GM12878 (cell line): ENCODE data around the gene KASH5. TPM values are rescaled to one million over a fixed set of nuclear protein-coding genes. Genes with fewer than 3 reads are reported as not detected.

Source experiments
- ATAC-seq: fragments of 200-7000 bp; cut with Tn5 transposase; 3 replicates; pipeline ENCODE4 v1.9.1; 2020; ENCODE audit warnings: mild to moderate bottlenecking, moderate library complexity
- BruUV-seq: library from RNA; stranded (reverse); fragments of 400-500 nt; replicated peaks from 2 replicates; lab custom pipeline; 2021; lab: Mats Ljungman, UMichigan
- CTCF ChIA-PET: fragments of 300-600 bp; sonication (Branson Sonifier 250); formaldehyde crosslinking; extraction: SDS; loops from one replicate; lab custom pipeline; 2021; ENCODE audit warnings: inconsistent platforms; lab: Yijun Ruan, JAX
- POLR2A ChIA-PET: fragments of 350-600 bp; formaldehyde crosslinking; extraction: SDS; loops from one replicate; lab custom pipeline; 2021; ENCODE audit warnings: inconsistent platforms; lab: Charles Lee
- RAD21 ChIA-PET: fragments of 300-600 bp; sonication (Branson Sonifier 250); formaldehyde crosslinking; loops from one replicate; lab custom pipeline; 2023; ENCODE audit warnings: antibody characterized with exemption; ENCODE audit not compliant: unreplicated experiment; lab: Charles Lee
- SMC1A ChIA-PET: fragments of 300-600 bp; sonication (Branson Sonifier 250); formaldehyde crosslinking; loops from one replicate; lab custom pipeline; 2023; ENCODE audit not compliant: unreplicated experiment, uncharacterized antibody; lab: Charles Lee
- DNase-seq: peaks from one replicate; pipeline ENCODE4 v3.0.0-alpha.2; 2011; ENCODE audit warnings: low read depth, low spot score
- FAIRE-seq: peaks from 3 replicates; lab custom pipeline; 2011; peaks lifted over from hg19 to GRCh38; lab: Jason Lieb, UNC
- H2AFZ ChIP-seq: 2 replicates; pipeline ENCODE4 v1.6.0; 2011; ENCODE audit warnings: low read depth, low read length, control low read depth; ENCODE audit not compliant: control insufficient read depth
- H3K27ac ChIP-seq: 2 replicates; pipeline ENCODE4 v1.5.1; 2011; ENCODE audit warnings: control low read depth; ENCODE audit not compliant: control insufficient read depth, insufficient read depth
- H3K27me3 ChIP-seq, 2 experiments: replicated peaks in 1 of 2; 2 replicates each; pipeline versions ENCODE4 v1.6.0 to v1.6.1; 2011; ENCODE audit warnings: low read length in 1 of 2; ENCODE audit not compliant: control insufficient read depth in 2 of 2, insufficient read depth in 2 of 2
- H3K36me3 ChIP-seq, 2 experiments: 2 replicates each; pipeline ENCODE4 v1.5.1; 2011; ENCODE audit warnings: low read length in 1 of 2; ENCODE audit not compliant: control insufficient read depth in 2 of 2, insufficient read depth in 2 of 2
- H3K4me1 ChIP-seq: 2 replicates; pipeline ENCODE4 v1.6.1; 2011; ENCODE audit warnings: mild to moderate bottlenecking, low read length, moderate library complexity, mixed read lengths; ENCODE audit not compliant: control insufficient read depth, insufficient read depth
- H3K4me2 ChIP-seq: 2 replicates; pipeline ENCODE4 v1.6.0; 2011; ENCODE audit warnings: control low read depth; ENCODE audit not compliant: control insufficient read depth, insufficient read depth
- H3K4me3 ChIP-seq: fragments of 200-600 bp; sonication (generic); 2 replicates; pipeline ENCODE4 v1.5.1; 2016
- H3K79me2 ChIP-seq: 2 replicates; pipeline ENCODE4 v1.6.0; 2011; ENCODE audit warnings: low read length; ENCODE audit not compliant: control insufficient read depth, insufficient read depth
- H3K9ac ChIP-seq: 2 replicates; pipeline ENCODE4 v1.8.0; 2011; ENCODE audit warnings: low read length, control low read depth, mixed read lengths; ENCODE audit not compliant: control insufficient read depth, insufficient read depth
- H3K9me3 ChIP-seq: replicated peaks from 3 replicates; pipeline ENCODE4 v1.5.1; 2011; ENCODE audit warnings: mild to moderate bottlenecking, low read length; ENCODE audit not compliant: control insufficient read depth, insufficient read depth
- H4K20me1 ChIP-seq: 2 replicates; pipeline ENCODE4 v1.6.0; 2011; ENCODE audit not compliant: control insufficient read depth, insufficient read depth
- BMI1 ChIP-seq: fragments of 450-650 bp; IDR thresholded peaks from 2 replicates; pipeline ENCODE4 v1.6.1; 2016; ENCODE audit warnings: mild to moderate bottlenecking, moderate library complexity, borderline replicate concordance
- CBX5 ChIP-seq: sonication (generic); IDR thresholded peaks from 2 replicates; pipeline ENCODE4 v1.6.1; 2016; ENCODE audit warnings: low read depth, moderate library complexity, mild to moderate bottlenecking, inconsistent platforms
- CEBPB ChIP-seq, 2 experiments: fragments of 150-350 bp in 1 of 2; IDR thresholded peaks; 2 replicates each; pipeline ENCODE4 v1.6.1; 2012 to 2014; ENCODE audit warnings: low read depth in 2 of 2, low read length in 2 of 2, borderline replicate concordance in 1 of 2, inconsistent platforms in 1 of 2
- CHD2 ChIP-seq: IDR thresholded peaks from 2 replicates; pipeline ENCODE4 v1.6.1; 2011; ENCODE audit warnings: low read depth, low read length, improper control_type of control experiment, borderline replicate concordance
- EGR1 ChIP-seq, 2 experiments: IDR thresholded peaks; 1 replicate in 1 of 2; 2 replicates in 1 of 2; pipeline ENCODE4 v1.6.1; 2011 to 2012; ENCODE audit warnings: low read depth in 2 of 2, low read length in 2 of 2, borderline replicate concordance in 1 of 2, mild to moderate bottlenecking in 1 of 2, moderate library complexity in 1 of 2
- ELK1 ChIP-seq: IDR thresholded peaks from 2 replicates; pipeline ENCODE4 v1.6.1; 2012; ENCODE audit warnings: low read depth, low read length, improper control_type of control experiment
- EZH2 ChIP-seq: IDR thresholded peaks from 2 replicates; pipeline ENCODE4 v1.6.1; 2012; ENCODE audit warnings: low read depth, mild to moderate bottlenecking, control low read depth, inconsistent platforms, low read length, borderline replicate concordance; ENCODE audit not compliant: control insufficient read depth
- HCFC1 ChIP-seq: fragments of 150-350 bp; IDR thresholded peaks from 2 replicates; pipeline ENCODE4 v1.6.1; 2014; ENCODE audit warnings: low read length
- KLF5 ChIP-seq: fragments of 450-650 bp; IDR thresholded peaks from 2 replicates; pipeline ENCODE4 v1.6.1; 2014; ENCODE audit warnings: mild to moderate bottlenecking; ENCODE audit not compliant: partially characterized antibody
- MLLT1 ChIP-seq: fragments of 450-650 bp; IDR thresholded peaks from 2 replicates; pipeline ENCODE4 v1.6.1; 2016; ENCODE audit warnings: mild to moderate bottlenecking
- RAD51 ChIP-seq: fragments of 450-650 bp; IDR thresholded peaks from 2 replicates; pipeline ENCODE4 v1.6.1; 2016; ENCODE audit warnings: moderate library complexity, mild to moderate bottlenecking, inconsistent platforms
- SIN3A ChIP-seq: IDR thresholded peaks from 2 replicates; pipeline ENCODE4 v1.6.1; 2012; ENCODE audit warnings: low read depth, low read length, improper control_type of control experiment
- SMAD5 ChIP-seq: IDR thresholded peaks from 2 replicates; pipeline ENCODE4 v1.6.1; 2016; ENCODE audit warnings: antibody characterized with exemption, low read depth
- STAT1 ChIP-seq: fragments of 450-650 bp; conservative IDR thresholded peaks from 2 replicates; pipeline ENCODE4 v1.6.1; 2014; ENCODE audit warnings: antibody characterized with exemption, mild to moderate bottlenecking
- SUPT20H ChIP-seq: IDR thresholded peaks from 2 replicates; pipeline ENCODE4 v1.6.1; 2011; ENCODE audit warnings: low read depth, mild to moderate bottlenecking, low read length, moderate library complexity, borderline replicate concordance; ENCODE audit not compliant: control insufficient read depth
- TBL1XR1 ChIP-seq: IDR thresholded peaks from 2 replicates; pipeline ENCODE4 v1.6.1; 2012; ENCODE audit warnings: low read depth, low read length, improper control_type of control experiment
- TCF12 ChIP-seq: IDR thresholded peaks from 2 replicates; pipeline ENCODE4 v1.6.1; 2011; ENCODE audit warnings: low read depth, mild to moderate bottlenecking, low read length
- TCF3 ChIP-seq: IDR thresholded peaks from 2 replicates; pipeline ENCODE4 v1.6.1; 2012; ENCODE audit warnings: low read depth, mild to moderate bottlenecking, low read length, borderline replicate concordance; ENCODE audit not compliant: insufficient read depth
- WGBS: methylation state at CpG from one replicate; pipeline ENCODE4 v1.1.6; 2016; ENCODE audit warnings: low lambda C conversion rate; ENCODE audit not compliant: insufficient replicate concordance, insufficient coverage; ENCODE audit errors: missing lambda C conversion rate; 5-methylcytosine and 5-hydroxymethylcytosine counted together
- in situ Hi-C: fragments of 300-500 bp; cut with MboI; formaldehyde crosslinking; loops from 9 replicates; pipeline ENCODE4 v1.14.3; 2018; ENCODE audit warnings: mixed read lengths
- intact Hi-C: fragments of 100-400 bp; cut with micrococcal nuclease; formaldehyde crosslinking; loops from one replicate; pipeline ENCODE4 v1.14.2; 2022; ENCODE audit not compliant: unreplicated experiment
- polyA plus RNA-seq, 11 experiments: library from polyadenylated mRNA; depleted of rRNA in 4 of 11; unstranded in 6 of 11; stranded (reverse) in 5 of 11; fragments of >200 nt; fragmentation: Nextera tagmentation in 4 of 11; fragmentation: Illumina TruSeq in 1 of 11; extraction: Ambion mirVana in 4 of 11; extraction: Trizol in 1 of 11; gene quantifications; 1 replicate in 1 of 11; 2 replicates in 10 of 11; pipeline versions ENCODE4 v1.2.1 to v1.2.3, GENCODE V29; 2011 to 2016; ENCODE audit warnings: inconsistent platforms in 2 of 11, missing spikeins in 2 of 11, low read depth in 1 of 11
- total RNA-seq, 4 experiments: library from RNA; depleted of rRNA in 3 of 4; stranded (reverse); fragments of >200 nt in 3 of 4; fragmentation: Illumina TruSeq in 1 of 4; extraction: Trizol in 1 of 4; gene quantifications; 2 replicates each; pipeline versions ENCODE4 v1.2.1 to v1.2.3, GENCODE V29; 2013 to 2021

KASH5 gene
- total and polyA plus RNA-seq, 10 of the 15 experiments (the other 5 are each of a cell fraction or from before 2014, with no cell fraction given), result 0.03 to 0.06 (median 0.05) TPM; not detected in 7

- Histone ChIP-seq H3K36me3 (no peaks in the 10 kb centered on the region), H3K27me3 (no peaks in the 10 kb centered on the region), H3K9me3 (no peaks in the 10 kb centered on the region), H3K9ac (no peak overlapping the region), H3K27ac (no peak overlapping the region), H3K4me1 (no peaks in the 10 kb centered on the region), H3K4me2 (no peak overlapping the region), H2AFZ (no peak overlapping the region), H4K20me1 (no peaks in the 10 kb centered on the region), H3K79me2 (no peaks in the 10 kb centered on the region), H3K4me3 (no peak overlapping the region)
- no peak for ATAC-seq
- intact Hi-C loops (no loop called here), in situ Hi-C loops (no loop called here)
- ChIA-PET RAD21 (interaction anchor here (0.7 to 1.2 kb wide), 2 partner anchors 26 to 65 kb away, joined by 3 to 4 read pairs; partner anchors contain the start of gene SLC6A16), CTCF (interaction anchor here (3.6 to 5.7 kb wide), 2 partner anchors 55 to 82 kb away, joined by 47 to 68 read pairs; partner anchors contain the start of gene FLT3LG), SMC1A (interaction anchor here (0.8 to 1.0 kb wide), 2 partner anchors 30 to 162 kb away, joined by 3 read pairs; no protein-coding TSS in a partner anchor), POLR2A (interaction anchor here (0.6 kb wide), 1 partner anchor 83 kb away, joined by 3 read pairs; no protein-coding TSS in a partner anchor)
- DNase-seq, result no peak
- no TSS peak for BruUV-seq
- WGBS, result 48% methylated on average over 20 of the region's 20 CpGs
- no peak for FAIRE-seq
- TF ChIP-seq EGR1 (IDR thresholded peaks at IDR 0.05; ENCODE audit: borderline replicate concordance in 1 of 2, low read depth in 2 of 2, low read length in 2 of 2) (no peak), TCF3 (no peak), SIN3A (no peak), CEBPB (IDR thresholded peaks at IDR 0.05; ENCODE audit: borderline replicate concordance in 1 of 2, low read depth in 2 of 2, low read length in 2 of 2) (no peak), CBX5 (no peak), RAD51 (no peak), BMI1 (no peak), TBL1XR1 (no peak), SMAD5 (no peak), HCFC1 (no peak), SUPT20H (no peak), TCF12 (no peak), MLLT1 (no peak), KLF5 (no peak), EZH2 (no peak), STAT1 (no peak), ELK1 (no peak), CHD2 (no peak)
Observed at GRCh38 chr19:49389406-49389805, 1.4 kb downstream of the KASH5 start.
